GM19351 (cell line): Measurements from ENCODE around the gene TMCO4.
"Not testable (repeated sequence)": the region's sequence is repeated elsewhere in the genome, so short reads cannot be mapped to it uniquely, and the experiment has no call there.

Experiments used
- ATAC-seq: cut with Tn5 transposase; IDR thresholded peaks from one replicate; pipeline ENCODE4 v1.9.1; 2021; ENCODE audit warnings: mild to moderate bottlenecking, moderate library complexity; ENCODE audit not compliant: unreplicated experiment

Gene TMCO4

DNA sequence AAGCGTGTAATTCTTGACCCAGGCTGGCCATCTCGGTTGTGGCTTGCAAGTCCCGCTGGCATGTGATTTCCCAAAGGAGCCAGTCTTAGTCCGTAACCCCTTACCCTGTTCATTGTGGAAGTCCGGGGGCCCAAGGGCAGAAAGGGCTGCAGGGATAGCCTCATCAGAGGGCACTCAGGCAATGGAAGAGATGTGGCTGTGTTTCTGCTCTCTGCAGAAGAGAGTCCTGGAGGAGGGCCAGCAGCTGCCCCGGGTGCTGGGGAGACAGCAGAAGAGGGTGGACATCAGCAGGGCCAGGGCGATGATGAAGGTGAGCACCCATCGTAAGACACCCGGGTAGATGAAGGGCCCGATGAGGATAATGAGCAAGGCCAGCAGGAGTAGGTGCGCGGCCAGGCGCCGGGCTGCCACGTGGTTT, 14.5 kb upstream of the TMCO4 start:
- no peak for ATAC-seq

DNA sequence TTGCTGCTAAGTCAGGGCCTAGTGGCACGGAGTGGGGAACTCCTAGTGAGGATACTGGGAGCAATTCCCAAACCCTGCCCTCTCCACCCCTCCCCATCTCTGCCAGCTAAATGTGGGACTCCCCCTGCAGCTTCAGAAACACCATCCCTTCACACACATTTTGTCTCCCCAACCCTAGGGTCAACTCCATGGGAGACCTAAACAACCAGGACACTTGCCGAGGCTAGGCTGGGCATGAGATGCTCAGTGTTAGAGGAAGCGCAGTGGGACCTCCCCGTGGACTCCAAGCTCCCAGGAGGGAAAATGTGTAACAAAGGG, 13.9 kb upstream of the TMCO4 start:
- no peak for ATAC-seq

GRCh38 chr1:19812875-19813642, 13.3 kb upstream of the TMCO4 start:
- no peak for ATAC-seq

DNA sequence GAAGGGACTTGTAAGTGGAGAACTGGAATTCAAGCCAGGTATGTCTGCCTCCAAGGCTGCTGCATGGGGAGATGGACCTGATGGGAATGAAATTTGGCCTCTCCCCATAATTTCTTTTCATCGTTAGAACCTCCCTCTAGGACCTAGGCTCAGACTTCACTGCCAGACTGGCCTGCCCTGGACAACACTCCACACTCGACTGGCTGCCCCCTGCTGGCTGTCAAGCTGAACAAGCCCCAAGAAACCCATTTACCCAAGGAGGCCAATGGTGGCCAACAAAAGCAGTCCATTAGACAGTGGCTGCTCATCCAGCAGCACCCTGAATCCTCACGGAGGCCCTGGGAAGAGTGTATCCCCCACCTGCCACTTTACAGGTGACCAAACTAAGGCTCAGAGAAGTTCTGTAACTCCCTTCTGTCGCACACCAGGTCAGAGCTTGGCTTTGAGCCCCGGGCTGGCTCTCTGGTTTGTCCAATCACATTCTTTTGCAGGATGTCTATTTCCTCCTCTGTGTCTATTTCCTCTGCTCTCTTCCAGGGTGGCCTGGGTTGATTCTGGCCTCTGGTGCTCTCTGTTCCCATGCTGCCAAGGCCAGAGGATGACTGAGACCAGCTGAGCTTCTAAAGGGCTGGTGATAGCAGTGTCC, 11.6 kb upstream of the TMCO4 start:
- ATAC-seq: no peak

DNA sequence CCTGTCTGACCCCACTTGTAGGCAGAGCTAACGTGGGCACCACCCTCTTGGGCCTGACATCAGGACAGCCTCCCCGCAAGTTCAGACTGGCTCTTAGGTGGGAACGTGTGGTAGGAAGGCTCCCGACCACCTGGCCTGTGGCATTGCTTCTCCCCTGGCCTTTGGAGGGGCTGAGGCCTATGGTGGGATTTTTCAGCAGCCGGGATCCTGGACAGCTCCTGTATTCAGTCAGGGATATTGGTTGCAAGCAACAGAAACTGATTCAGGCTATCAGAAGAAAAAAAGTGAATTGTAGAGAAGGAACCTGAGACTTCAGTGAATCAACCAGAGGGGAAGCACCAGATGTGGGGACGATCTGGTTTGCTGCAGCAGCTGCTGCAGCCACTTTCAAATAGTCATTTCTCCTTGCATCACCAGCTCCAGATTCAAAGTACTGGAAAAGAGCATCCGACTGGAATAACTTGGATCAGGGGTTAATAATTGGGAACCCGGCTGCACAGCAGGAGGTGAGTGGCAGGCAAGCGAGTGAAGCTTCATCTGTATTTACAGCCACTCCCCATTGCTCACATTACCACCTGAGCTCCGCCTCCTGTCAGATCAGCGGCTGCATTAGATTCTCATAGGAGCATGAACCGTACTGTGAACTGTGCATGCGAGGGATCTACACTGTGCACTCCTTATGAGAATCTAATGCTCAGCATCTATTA, 9.5 kb upstream of the TMCO4 start:
- ATAC-seq: no peak

GRCh38 chr1:19808351-19808750, 8.6 kb upstream of the TMCO4 start:
- ATAC-seq: no peak

DNA sequence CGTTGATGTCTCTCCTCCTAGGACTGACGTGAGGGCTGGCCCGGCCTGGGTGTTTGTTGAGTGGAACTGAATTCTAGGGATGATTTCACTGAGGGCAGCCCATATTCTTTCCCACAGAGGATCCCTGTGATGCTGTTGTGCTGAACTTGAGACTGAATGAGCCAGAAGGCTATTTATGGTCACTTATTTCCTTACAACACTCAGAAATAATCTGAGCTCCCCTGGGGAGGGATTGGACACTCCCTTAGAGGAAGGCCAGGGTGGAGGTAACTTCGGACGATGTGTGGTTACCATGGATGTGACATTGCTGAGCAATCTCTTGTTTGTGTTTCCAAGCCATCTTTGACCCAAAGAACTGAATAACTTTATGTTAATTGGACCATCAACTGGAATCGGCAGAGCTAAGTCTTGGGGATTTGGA, 5.1 kb upstream of the TMCO4 start:
- no peak for ATAC-seq

GRCh38 chr1:19802269-19802668, 2.6 kb upstream of the TMCO4 start:
- ATAC-seq: no peak

- ATAC-seq: peak; percentile 58
Observed at GRCh38 chr1:19800076-19800804, 524 bp upstream of the TMCO4 start.

DNA sequence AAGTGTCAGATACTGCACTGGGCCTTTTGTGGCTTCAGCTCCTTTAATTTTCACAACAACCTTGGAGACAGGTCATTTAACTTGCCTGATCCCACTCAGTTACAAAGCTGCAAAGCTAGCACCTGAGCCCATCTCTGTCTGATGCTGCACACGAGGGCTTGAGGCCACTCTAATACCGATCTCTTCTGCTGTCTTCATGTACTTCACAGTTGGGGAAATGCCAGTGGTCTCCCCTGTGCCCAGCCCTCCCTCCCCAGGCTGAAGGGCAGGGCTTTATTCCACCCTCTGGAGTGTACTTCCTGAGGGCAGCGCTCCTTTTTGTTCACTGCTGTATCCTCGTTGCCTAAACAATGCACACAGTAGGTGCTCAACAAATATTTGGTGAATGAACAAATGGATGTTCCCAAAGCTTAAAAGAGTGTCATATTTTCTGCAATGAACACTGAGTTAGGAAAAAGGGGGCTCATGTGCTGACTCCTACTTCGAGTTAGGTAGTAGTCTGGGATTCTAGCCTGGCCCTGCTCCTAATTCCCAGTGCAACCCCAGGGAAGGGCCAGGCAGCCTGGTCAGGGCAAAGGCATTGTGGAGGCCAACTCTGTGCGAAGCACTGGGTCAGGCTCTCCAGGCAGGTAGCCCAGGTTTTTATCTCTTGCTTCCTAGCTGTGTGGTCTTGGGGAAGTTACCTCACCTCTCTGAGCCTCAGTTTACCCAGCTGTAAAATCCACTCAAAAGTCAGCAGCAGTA, 1.1 kb downstream of the TMCO4 start:
- ATAC-seq: no peak

DNA sequence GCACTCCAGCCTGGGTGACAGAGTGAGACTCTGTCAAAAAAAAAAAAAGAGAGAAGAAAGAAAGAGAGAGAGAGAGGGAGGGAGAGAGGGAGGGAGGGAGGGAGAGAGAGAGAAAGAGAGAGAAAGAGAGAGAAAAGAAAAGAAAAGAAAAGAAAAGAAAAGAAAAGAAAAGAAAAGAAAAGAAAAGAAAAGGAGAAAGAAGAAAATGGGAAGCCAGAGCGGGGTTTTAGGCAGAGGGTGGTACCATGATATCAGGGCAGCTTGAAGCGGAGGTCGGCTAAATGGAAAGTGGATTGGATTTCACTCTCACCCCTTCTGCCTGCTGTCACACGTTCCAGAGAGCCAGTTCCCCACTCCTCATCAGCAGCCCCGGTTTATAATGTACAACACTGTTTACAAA, 1.9 kb downstream of the TMCO4 start:
- ATAC-seq: no peak

- ATAC-seq: no peak
Observed at GRCh38 chr1:19794583-19794982, 5.1 kb downstream of the TMCO4 start.

DNA sequence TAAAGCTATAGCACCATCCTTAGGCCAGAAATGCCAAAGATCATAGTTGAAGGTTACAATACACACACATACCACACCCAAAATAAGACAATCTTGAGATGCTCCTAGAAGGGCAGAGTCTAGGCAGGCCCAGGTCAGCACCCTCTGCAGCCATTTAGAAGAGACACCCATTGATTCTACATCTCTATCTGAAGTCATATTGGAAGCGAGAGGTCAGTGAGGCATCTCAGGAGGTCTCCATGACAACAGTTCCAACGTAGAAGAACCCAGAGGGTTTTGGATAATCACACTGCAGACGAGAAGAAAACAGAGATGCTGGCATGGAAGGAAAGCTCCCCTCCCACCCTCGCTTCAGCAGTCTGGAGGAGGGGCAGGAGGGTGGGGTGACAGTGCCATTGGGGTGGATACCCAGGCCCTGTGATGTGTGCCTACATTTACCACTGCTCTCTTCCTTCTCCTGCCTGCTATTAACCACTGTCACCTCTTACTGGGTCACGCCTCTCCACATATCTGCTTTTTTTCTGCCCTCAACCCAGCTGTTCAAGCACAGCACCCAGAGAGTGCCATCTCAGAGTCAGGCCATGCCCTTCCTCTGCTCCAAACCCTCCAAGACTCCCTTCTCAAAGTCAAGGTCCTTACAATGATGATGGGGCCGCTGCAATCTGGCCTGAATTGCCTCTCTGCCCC, 6.2 kb downstream of the TMCO4 start:
- ATAC-seq: no peak

- no peak for ATAC-seq
Observed at GRCh38 chr1:19792237-19793002, 7.3 kb downstream of the TMCO4 start.

GRCh38 chr1:19790061-19790975, 9.4 kb downstream of the TMCO4 start:
- not testable (repeated sequence) for ATAC-seq

- no peak for ATAC-seq
Observed at GRCh38 chr1:19786988-19787423, 12.7 kb downstream of the TMCO4 start.

- ATAC-seq: no peak
Observed at GRCh38 chr1:19785660-19786059, 14.1 kb downstream of the TMCO4 start.

DNA sequence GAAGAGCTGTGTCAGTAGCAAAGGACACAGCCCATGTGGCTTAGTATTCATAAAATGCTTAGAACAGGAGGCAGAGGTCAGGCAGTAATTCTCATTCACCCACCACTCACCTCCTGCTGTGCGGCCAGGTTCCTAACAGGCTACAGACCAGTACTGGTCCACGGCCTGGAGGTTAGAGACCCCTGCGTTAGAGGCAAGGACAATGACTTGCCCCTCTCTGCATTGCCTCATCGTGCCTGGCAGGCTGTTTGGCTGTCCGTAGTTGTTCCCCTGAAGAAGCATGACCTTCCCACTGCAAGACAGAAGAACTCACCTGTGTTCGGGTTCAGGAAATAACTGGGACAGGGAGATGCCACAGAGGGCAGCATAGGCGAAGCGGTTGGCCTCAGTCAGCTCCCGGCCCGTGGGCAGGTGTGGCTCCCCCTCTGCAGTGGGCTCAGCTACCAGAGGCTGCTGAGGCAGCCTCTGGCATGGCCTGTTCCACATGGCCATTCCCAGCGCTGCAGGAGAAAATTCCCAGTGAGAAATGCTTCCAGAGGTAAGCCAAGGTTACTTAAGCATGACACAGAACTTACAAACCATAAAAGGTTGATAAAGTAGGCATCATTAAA, 19.3 kb downstream of the TMCO4 start:
- no peak for ATAC-seq
